ENCODE data around the gene TRIM17. TPM values are rescaled to one million over a fixed set of nuclear protein-coding genes. Genes with fewer than 3 reads are reported as not detected.
A peak's percentile ranks its signal among the peaks of the same experiment; 100 is the strongest.

TRIM17 gene
- total RNA-seq, 3 donors from 2014 or later (not counting 1 experiment from before 2014, with no cell fraction given): 8.0 to 13.4 (median 8.4) TPM

GRCh38 chr1:228401782-228402640 is 14.7 kb downstream of the TRIM17 start:
- DNase-seq: no peak
- Mint-ChIP-seq H3K36me3 (no peaks in the 10 kb centered on the region), H3K27me3 (ENCODE audit: low read depth in 2 of 2) (no peaks in the 10 kb centered on the region), H3K9me3 (no peaks in the 10 kb centered on the region), H3K27ac (peak overlapping the region; percentile 31 to 89), H3K4me3 (no peak overlapping the region), H3K4me1 (peaks cover 57 to 75% of the 10 kb centered on the region in 2 donors)
- WGBS (ENCODE audit: insufficient coverage): 94% methylated on average over 14 of the region's 14 CpGs
- no peak overlapping the region for H3K4me3 ChIP-seq (ENCODE audit: low read length)
- H3K27ac ChIP-seq (ENCODE audit: low read length): no peak overlapping the region
- TF ChIP-seq, protein P1, sequence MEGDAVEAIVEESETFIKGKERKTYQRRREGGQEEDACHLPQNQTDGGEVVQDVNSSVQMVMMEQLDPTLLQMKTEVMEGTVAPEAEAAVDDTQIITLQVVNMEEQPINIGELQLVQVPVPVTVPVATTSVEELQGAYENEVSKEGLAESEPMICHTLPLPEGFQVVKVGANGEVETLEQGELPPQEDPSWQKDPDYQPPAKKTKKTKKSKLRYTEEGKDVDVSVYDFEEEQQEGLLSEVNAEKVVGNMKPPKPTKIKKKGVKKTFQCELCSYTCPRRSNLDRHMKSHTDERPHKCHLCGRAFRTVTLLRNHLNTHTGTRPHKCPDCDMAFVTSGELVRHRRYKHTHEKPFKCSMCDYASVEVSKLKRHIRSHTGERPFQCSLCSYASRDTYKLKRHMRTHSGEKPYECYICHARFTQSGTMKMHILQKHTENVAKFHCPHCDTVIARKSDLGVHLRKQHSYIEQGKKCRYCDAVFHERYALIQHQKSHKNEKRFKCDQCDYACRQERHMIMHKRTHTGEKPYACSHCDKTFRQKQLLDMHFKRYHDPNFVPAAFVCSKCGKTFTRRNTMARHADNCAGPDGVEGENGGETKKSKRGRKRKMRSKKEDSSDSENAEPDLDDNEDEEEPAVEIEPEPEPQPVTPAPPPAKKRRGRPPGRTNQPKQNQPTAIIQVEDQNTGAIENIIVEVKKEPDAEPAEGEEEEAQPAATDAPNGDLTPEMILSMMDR (IDR thresholded peaks at IDR 0.05): no peak
- H3K27me3 ChIP-seq (ENCODE audit: control insufficient read depth, insufficient read depth, low read length): no peaks in the 10 kb centered on the region
- no peaks in the 10 kb centered on the region for H3K9me3 ChIP-seq (ENCODE audit: control insufficient read depth, insufficient read depth, low read length)
- ATAC-seq: no peak
- intact Hi-C loops (cut with micrococcal nuclease): no loop called here
- H3K4me1 ChIP-seq (ENCODE audit: control insufficient read depth, insufficient read depth, low read length): peaks cover 44% of the 10 kb centered on the region
- H3K36me3 ChIP-seq (ENCODE audit: control insufficient read depth, insufficient read depth, low read length): peaks cover 40% of the 10 kb centered on the region

DNA sequence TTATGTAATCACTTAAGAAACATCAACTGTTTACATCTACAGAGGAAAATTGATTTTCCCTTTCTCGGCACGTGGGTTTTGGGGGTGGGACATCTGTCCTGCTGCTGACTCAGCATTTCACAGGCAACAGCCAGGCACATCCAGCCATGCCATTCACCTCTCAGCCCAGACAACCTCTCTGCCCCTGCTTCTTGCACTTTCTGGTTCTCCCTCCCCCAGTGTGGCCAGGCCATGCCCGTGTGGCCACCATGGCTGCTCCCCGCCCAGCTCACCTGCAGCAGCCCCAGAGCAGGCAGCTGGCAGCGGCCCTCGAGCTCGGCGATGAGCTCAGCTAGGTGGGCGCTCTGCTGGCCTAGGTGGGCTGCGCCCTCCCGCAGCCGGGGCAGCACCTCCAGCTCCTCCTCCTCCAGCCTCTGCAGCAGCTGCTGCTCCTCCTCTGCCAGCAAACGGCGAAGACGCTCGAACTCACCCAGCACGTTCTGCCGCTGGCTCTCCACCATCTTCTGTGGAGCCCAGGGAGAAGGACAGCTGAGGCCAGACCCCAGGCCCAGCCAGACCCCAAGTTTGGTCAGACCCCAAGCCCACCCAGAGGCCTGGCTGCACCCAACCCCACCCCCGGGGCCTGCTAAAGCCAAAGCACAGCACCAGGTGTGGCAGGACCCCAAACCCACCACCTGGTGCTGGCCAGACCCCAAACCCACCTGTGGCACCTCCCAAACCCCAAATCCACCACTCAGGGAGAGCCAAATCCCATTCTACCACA is 15.8 kb downstream of the TRIM17 start:
- Mint-ChIP-seq H3K27ac (peak overlapping the region; percentile 31 to 89), H3K4me1 (peaks cover 55 to 74% of the 10 kb centered on the region in 2 donors), H3K9me3 (no peaks in the 10 kb centered on the region), H3K4me3 (no peak overlapping the region), H3K36me3 (no peaks in the 10 kb centered on the region), H3K27me3 (ENCODE audit: low read depth in 2 of 2) (no peaks in the 10 kb centered on the region)
- ATAC-seq (no peak), DNase-seq (no peak)
- no peaks in the 10 kb centered on the region for H3K9me3 ChIP-seq (ENCODE audit: control insufficient read depth, insufficient read depth, low read length)
- H3K27ac ChIP-seq (ENCODE audit: low read length): no peak overlapping the region
- TF ChIP-seq, protein P1 (IDR thresholded peaks at IDR 0.05): no peak
- no peaks in the 10 kb centered on the region for H3K27me3 ChIP-seq (ENCODE audit: control insufficient read depth, insufficient read depth, low read length)
- peaks cover 43% of the 10 kb centered on the region for H3K4me1 ChIP-seq (ENCODE audit: control insufficient read depth, insufficient read depth, low read length)
- H3K36me3 ChIP-seq (ENCODE audit: control insufficient read depth, insufficient read depth, low read length): peaks cover 50% of the 10 kb centered on the region
- no peak overlapping the region for H3K4me3 ChIP-seq (ENCODE audit: low read length)
- intact Hi-C loops (cut with micrococcal nuclease): no loop called here
- 94% methylated on average over 19 of the region's 19 CpGs for WGBS (ENCODE audit: insufficient coverage)

DNA sequence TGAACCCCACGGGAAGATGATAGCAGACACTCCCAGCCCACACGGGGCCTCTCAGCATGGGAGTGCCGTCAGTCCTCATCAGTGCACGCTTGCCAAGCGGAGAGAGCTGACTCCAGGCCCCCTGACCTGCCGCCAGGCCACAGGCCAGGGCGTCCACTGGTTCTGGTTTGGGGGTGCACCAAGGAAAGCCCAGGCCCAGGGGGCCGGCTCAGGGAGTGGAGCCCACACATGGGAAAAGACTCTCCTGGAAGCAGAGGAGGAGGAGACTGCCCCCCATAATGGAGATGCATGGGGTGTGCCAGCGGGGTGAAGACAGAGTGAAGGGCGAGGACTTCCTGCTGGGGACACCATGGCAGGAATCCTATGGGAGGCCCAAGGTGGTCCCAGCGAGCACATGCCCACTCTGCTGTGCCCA is 16.4 kb downstream of the TRIM17 start:
- Histone ChIP-seq H3K27ac (ENCODE audit: low read length) (no peak overlapping the region), H3K4me3 (ENCODE audit: low read length) (no peak overlapping the region), H3K4me1 (ENCODE audit: control insufficient read depth, insufficient read depth, low read length) (peaks cover 37% of the 10 kb centered on the region), H3K9me3 (ENCODE audit: control insufficient read depth, insufficient read depth, low read length) (no peaks in the 10 kb centered on the region), H3K36me3 (ENCODE audit: control insufficient read depth, insufficient read depth, low read length) (peaks cover 57% of the 10 kb centered on the region), H3K27me3 (ENCODE audit: control insufficient read depth, insufficient read depth, low read length) (no peaks in the 10 kb centered on the region)
- Mint-ChIP-seq H3K9me3 (no peaks in the 10 kb centered on the region), H3K4me1 (peaks cover 49 to 68% of the 10 kb centered on the region in 2 donors), H3K27me3 (ENCODE audit: low read depth in 2 of 2) (no peaks in the 10 kb centered on the region), H3K36me3 (no peaks in the 10 kb centered on the region), H3K4me3 (no peak overlapping the region), H3K27ac (no peak overlapping the region)
- TF ChIP-seq, protein P1 (IDR thresholded peaks at IDR 0.05): no peak
- 98% methylated on average over 11 of the region's 11 CpGs for WGBS (ENCODE audit: insufficient coverage)
- intact Hi-C loops (cut with micrococcal nuclease): no loop called here
- DNase-seq (no peak), ATAC-seq (no peak)
